ENCODE data around the gene AUTS2. TPM values are rescaled to one million over a fixed set of nuclear protein-coding genes. Genes with fewer than 3 reads are reported as not detected.

The AUTS2 gene
- polyA plus RNA-seq, 1 donor from 2014 or later = 97.3 TPM

DNA sequence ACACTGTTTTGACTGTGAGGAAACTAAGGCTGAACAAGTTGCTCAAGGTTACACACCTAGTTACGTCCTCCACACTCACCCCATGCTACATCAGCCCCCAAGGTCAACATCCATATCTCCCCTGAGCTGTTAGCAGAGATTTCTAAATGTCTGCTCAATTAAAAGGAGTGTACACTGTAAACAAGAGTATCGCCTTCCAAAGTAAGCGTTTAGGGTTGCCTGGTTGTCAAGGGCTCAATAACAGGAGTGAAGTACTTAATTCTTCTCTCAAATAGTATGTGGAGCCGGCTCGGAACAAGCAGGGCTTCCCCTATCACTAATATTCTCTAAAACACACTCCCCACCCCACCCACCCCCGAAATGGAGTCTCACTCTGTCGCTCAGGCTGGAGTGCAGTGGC is 1120.8 kb downstream of the AUTS2 start:
- Histone ChIP-seq H3K79me2 (replicated peaks; ENCODE audit: insufficient read depth, low read length) (peaks cover 97% of the 10 kb centered on the region), H3K27ac (ENCODE audit: low read length) (no peak overlapping the region)
- TF ChIP-seq, protein P1, sequence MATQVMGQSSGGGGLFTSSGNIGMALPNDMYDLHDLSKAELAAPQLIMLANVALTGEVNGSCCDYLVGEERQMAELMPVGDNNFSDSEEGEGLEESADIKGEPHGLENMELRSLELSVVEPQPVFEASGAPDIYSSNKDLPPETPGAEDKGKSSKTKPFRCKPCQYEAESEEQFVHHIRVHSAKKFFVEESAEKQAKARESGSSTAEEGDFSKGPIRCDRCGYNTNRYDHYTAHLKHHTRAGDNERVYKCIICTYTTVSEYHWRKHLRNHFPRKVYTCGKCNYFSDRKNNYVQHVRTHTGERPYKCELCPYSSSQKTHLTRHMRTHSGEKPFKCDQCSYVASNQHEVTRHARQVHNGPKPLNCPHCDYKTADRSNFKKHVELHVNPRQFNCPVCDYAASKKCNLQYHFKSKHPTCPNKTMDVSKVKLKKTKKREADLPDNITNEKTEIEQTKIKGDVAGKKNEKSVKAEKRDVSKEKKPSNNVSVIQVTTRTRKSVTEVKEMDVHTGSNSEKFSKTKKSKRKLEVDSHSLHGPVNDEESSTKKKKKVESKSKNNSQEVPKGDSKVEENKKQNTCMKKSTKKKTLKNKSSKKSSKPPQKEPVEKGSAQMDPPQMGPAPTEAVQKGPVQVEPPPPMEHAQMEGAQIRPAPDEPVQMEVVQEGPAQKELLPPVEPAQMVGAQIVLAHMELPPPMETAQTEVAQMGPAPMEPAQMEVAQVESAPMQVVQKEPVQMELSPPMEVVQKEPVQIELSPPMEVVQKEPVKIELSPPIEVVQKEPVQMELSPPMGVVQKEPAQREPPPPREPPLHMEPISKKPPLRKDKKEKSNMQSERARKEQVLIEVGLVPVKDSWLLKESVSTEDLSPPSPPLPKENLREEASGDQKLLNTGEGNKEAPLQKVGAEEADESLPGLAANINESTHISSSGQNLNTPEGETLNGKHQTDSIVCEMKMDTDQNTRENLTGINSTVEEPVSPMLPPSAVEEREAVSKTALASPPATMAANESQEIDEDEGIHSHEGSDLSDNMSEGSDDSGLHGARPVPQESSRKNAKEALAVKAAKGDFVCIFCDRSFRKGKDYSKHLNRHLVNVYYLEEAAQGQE (IDR thresholded peaks at IDR 0.05; ENCODE audit: borderline replicate concordance) = no peak
- TF ChIP-seq EP300 (conservative IDR thresholded peaks at IDR 0.05; ENCODE audit: poor library complexity, severe bottlenecking) (no peak), POLR2AphosphoS5 (IDR thresholded peaks at IDR 0.05) (no peak), MXI1 (conservative IDR thresholded peaks at IDR 0.05; ENCODE audit: poor library complexity, severe bottlenecking) (no peak), EZH2 (IDR thresholded peaks at IDR 0.05; ENCODE audit: borderline replicate concordance, insufficient read depth, low read length, poor library complexity, severe bottlenecking) (no peak), RAD21 (conservative IDR thresholded peaks at IDR 0.05) (no peak), SMC3 (conservative IDR thresholded peaks at IDR 0.05; ENCODE audit: poor library complexity) (no peak), TAF1 (IDR thresholded peaks at IDR 0.05; ENCODE audit: low read depth) (no peak)
- TF ChIP-seq, protein P2, sequence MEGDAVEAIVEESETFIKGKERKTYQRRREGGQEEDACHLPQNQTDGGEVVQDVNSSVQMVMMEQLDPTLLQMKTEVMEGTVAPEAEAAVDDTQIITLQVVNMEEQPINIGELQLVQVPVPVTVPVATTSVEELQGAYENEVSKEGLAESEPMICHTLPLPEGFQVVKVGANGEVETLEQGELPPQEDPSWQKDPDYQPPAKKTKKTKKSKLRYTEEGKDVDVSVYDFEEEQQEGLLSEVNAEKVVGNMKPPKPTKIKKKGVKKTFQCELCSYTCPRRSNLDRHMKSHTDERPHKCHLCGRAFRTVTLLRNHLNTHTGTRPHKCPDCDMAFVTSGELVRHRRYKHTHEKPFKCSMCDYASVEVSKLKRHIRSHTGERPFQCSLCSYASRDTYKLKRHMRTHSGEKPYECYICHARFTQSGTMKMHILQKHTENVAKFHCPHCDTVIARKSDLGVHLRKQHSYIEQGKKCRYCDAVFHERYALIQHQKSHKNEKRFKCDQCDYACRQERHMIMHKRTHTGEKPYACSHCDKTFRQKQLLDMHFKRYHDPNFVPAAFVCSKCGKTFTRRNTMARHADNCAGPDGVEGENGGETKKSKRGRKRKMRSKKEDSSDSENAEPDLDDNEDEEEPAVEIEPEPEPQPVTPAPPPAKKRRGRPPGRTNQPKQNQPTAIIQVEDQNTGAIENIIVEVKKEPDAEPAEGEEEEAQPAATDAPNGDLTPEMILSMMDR (IDR thresholded peaks at IDR 0.05; ENCODE audit: poor library complexity, severe bottlenecking) = no peak

DNA sequence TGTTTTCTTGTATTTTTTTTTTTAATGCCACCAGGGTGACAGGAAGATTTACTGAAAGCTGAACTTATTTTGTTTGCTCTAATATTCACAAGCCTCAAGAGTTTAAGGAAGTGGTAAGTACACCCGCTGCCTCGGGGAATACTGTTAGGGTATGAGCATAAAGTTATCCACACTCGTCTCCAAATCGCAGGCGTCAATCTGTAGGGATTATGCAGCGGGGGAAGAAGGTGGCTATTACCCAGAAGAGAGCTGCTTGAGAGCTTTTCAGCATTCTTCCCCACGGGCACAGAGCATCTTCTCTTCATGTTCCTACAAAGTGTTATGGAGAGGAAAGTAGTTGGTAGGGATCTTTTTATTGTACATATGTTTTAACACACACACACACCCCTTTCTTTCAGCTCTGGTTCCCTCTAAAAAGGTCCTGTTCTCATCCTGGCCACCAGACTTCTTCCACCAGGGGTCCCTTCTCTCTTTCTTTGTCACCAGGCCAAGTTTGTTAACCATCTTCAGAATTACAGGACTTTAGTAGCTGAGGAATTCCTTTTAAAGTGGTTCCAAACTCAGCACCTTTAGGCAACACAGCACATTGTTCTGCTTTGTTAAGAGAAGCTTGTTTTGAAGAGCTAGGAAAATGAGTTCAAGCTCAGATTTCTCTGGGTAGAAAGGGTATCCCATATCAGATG is 1122.1 kb downstream of the AUTS2 start:
- no peaks in the 10 kb centered on the region for H3F3A ChIP-seq (ENCODE audit: insufficient read depth, low read length, poor library complexity, severe bottlenecking)
- no peak overlapping the region for H3K4me3 ChIP-seq (ENCODE audit: low read length)
- no peaks in the 10 kb centered on the region for H3K36me3 ChIP-seq (ENCODE audit: insufficient read depth, low read length)
- H3K4me2 ChIP-seq (ENCODE audit: low read length) = no peak overlapping the region
- H3K27ac ChIP-seq (ENCODE audit: low read length) = no peak overlapping the region
- H3K9me3 ChIP-seq (ENCODE audit: low read length) = no peaks in the 10 kb centered on the region
- TF ChIP-seq EP300 (conservative IDR thresholded peaks at IDR 0.05; ENCODE audit: poor library complexity, severe bottlenecking) = no peak
- TF ChIP-seq EZH2 (IDR thresholded peaks at IDR 0.05; ENCODE audit: borderline replicate concordance, insufficient read depth, low read length, poor library complexity, severe bottlenecking) = no peak
- no peak for TF ChIP-seq RAD21 (conservative IDR thresholded peaks at IDR 0.05)
- no peak for TF ChIP-seq SMC3 (conservative IDR thresholded peaks at IDR 0.05; ENCODE audit: poor library complexity)
- no peak for TF ChIP-seq MXI1 (conservative IDR thresholded peaks at IDR 0.05; ENCODE audit: poor library complexity, severe bottlenecking)
- TF ChIP-seq, protein P2 (IDR thresholded peaks at IDR 0.05; ENCODE audit: poor library complexity, severe bottlenecking) = no peak
- TF ChIP-seq POLR2AphosphoS5 (IDR thresholded peaks at IDR 0.05) = no peak
- TF ChIP-seq, protein P1 (IDR thresholded peaks at IDR 0.05; ENCODE audit: borderline replicate concordance) = no peak
- no peaks in the 10 kb centered on the region for H3K9me2 ChIP-seq (ENCODE audit: insufficient read depth, low read length)
- no peaks in the 10 kb centered on the region for H3K27me3 ChIP-seq (ENCODE audit: insufficient read depth, low read depth, low read length)
- H4K20me1 ChIP-seq (ENCODE audit: insufficient read depth) = peaks cover 83% of the 10 kb centered on the region
- no peak overlapping the region for H3K9ac ChIP-seq (ENCODE audit: low read length)
- peaks cover 96% of the 10 kb centered on the region for H3K79me2 ChIP-seq (replicated peaks; ENCODE audit: insufficient read depth, low read length)
- H2AFZ ChIP-seq (ENCODE audit: low read depth, low read length) = no peak overlapping the region

More for the DNA sequence above, 1120.8 kb downstream of the AUTS2 start:
- H3K4me3 ChIP-seq (ENCODE audit: low read length) = no peak overlapping the region
- peaks cover 84% of the 10 kb centered on the region for H4K20me1 ChIP-seq (ENCODE audit: insufficient read depth)
- no peaks in the 10 kb centered on the region for H3K9me3 ChIP-seq (ENCODE audit: low read length)
- no peaks in the 10 kb centered on the region for H3K27me3 ChIP-seq (ENCODE audit: insufficient read depth, low read depth, low read length)
- H3K4me2 ChIP-seq (ENCODE audit: low read length) = no peak overlapping the region
- no peak overlapping the region for H2AFZ ChIP-seq (ENCODE audit: low read depth, low read length)
- no peaks in the 10 kb centered on the region for H3K9me2 ChIP-seq (ENCODE audit: insufficient read depth, low read length)
- no peaks in the 10 kb centered on the region for H3F3A ChIP-seq (ENCODE audit: insufficient read depth, low read length, poor library complexity, severe bottlenecking)
- H3K36me3 ChIP-seq (ENCODE audit: insufficient read depth, low read length) = no peaks in the 10 kb centered on the region
- H3K9ac ChIP-seq (ENCODE audit: low read length) = no peak overlapping the region
